Superior temporal gyrus (tissue), 1 donor: ENCODE data around the gene GNPAT.
"Not testable (repeated sequence)": the region's sequence is repeated elsewhere in the genome, so short reads cannot be mapped to it uniquely, and the experiment has no call there.

Experiments
- DNase-seq: peaks from one replicate; pipeline ENCODE4 v3.0.0-alpha.2; 2016; ENCODE audit errors: extremely low spot score

The GNPAT gene

DNA sequence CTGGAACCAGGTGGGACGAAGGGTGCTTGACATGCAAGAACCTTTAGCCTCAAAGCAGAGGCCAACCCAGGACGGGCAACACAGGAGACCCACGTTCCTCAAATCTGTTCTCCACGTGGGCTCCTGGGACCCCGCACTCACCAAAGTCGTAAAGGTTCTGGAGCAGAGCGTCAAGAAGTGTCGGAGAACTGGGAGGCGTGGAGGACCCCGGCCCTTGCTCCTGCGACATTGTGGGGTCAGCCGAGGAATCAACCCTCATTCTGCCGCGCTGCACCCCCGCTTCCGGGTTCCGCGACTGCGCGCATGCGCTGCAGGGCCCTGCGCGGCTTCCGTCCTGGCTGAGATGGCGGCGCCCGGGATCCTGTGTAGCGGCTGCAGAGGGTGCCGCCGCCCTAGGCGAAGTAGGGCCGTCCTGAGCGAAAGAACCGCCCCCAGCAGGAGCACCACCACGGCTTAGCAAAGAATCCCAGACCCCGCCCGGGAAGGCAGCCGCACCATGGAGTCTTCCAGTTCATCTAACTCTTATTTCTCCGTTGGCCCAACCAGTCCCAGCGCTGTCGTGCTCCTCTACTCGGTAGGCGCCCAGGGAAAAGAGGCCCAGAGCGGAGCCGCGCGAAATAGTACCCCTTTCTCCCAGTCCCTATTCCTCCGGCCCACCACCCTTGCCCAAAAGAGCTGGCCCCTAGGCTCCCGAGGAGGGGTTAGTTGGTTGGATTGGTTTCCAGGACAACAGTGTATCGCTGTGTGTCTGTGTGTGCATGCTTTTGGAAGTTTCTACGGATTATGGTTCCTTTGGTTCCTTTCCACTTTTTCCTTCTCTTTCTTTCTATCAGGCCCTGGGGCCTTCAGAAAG lies at the start of gene GNPAT:
TSS of gene GNPAT (plus strand) at position 330 of the 853 bp plus-strand sequence. CDS start at position 497, 167 bp downstream.
- DNase-seq, result peak; percentile 89

- DNase-seq, result peak; percentile 41
Measured at GRCh38 chr1:231192620-231193163, 48.3 kb upstream of the GNPAT start.

DNA sequence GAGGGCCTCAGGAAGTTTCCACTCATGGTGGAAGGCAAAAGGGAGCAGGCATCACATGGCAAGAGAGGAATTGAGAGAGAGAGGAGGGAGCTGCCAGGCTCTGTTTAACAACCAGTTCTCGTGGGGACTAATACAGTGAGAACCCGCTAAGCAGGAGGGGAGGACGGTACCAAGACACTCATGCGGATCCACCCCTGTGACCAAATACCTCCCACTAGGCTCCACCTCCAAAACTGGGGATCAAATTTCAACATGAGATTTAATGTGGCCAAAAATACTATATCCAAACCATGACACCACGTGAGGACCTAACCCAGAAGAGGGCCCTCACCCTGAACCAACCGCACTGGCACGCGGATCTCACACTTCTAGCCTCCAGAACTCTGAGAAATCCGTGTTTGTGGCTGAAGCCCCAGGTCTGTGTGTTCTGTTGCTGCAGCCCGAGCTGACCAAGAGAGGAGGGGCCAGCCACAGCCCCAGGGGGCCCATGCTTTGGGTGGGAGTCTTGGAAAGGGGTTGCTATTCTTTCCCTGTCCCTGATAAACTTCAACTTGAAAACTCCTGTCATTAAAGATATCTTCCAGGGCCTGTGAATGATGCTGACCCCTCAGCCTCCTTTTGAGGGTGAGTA lies 47.2 kb upstream of the GNPAT start:
- no peak for DNase-seq

DNA sequence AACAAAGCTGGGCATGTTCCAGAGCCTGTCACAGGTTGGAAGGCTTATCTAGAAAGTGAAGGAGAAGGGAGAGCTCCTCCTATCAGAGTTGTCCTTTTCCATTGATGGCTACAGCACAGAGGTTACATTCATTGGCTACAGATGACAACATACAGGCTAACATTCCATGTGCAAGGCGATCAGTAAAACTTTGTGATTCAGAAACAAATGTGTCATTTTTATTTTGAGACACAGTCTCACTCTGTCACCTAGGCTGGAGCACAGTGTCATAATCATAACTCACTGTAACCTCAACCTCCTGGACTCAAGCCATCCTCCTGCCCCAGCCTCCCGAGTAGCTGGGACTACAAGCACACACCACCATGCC lies 46.6 kb upstream of the GNPAT start:
- no peak for DNase-seq

GRCh38 chr1:231194843-231195516 lies 46.0 kb upstream of the GNPAT start:
- no peak for DNase-seq

DNA sequence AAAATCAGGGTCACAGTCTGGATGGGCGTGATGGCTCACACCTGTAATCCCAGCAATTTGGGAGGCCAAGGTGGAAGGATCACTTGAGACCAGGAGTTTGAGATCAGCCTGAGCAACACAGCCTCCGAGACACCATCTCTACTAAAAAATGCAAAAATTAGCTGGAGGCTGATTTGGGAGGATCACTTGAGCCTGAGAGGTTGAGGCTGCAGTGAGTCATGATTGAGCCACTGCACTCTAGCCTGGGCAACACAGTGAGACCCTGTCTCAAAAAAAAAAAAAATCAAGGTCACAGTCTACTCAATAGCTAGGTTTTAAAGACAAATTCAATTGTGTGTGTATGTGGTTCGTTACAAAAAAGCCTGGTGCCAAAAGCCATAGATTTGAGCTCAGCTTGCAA lies 44.7 kb upstream of the GNPAT start:
- DNase-seq, result no peak

DNA sequence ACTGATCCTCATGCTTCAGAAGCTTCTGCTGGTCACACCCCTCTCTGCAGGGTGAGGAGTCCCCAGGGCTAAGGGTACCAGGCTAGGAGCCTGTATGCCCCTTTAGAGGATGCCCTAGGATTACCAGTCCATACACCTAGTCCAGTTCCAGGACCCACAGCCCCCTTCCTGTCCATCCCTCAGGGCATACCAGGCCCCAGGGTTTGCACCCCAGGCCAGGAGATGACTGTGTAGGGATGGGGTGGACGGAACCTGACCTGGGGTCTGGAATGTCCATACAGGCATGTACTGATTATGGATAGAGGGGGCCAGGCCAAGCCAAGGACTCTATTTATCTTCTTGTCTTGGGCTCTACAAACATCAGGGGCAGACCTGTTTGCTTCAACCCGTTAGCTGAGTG lies 44.3 kb upstream of the GNPAT start:
- no peak for DNase-seq

DNA sequence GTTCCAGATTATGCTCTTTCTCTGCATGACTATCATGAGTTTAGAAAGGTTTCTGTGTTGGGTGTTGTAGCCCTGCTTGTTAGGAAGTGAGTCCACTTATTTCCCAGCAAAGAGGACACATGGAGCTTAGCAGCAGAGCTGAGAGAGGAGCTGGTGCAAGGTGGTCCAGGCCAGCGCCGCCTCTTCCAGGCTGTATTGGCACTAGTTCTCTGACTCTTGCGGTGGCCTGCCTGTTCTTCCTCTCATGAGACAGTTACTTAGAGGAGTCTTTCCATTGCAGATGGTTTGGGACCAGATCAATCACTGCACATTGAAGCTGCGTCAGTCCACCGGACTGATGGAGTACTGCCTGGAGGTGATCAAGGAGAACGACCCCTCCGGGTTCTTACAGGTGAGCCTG lies 41.1 kb upstream of the GNPAT start:
- no peak for DNase-seq

DNA sequence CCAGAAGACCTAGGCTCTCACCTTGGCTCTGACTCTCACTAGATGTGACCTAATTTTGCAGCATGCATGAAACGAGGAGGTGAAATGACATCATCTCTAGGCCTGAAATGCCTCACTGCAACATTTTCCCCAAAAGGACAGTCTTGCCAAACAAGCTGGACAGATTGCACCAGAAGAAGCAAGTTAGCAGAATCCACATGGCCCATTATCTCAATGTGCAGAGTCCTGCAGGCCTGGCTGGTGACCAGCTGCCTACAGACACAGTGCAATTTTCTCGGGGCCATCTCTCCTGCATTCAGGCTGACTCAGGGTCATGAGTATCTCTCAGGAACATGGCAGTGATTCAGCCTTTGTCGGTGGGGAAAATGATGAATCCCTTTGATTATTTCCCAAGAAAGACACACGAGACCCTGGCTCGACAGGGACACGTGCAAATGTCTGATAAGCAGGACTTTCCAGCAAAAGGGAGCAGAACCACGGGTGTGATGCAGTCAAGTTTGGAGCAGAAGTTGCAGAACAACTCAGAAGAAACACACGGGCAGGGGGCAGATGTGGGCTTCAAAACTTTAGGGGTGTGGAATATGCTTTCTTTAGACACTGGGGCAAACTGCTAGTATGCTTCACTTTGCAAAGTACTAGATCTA lies 40.5 kb upstream of the GNPAT start:
- DNase-seq, result no peak

DNA sequence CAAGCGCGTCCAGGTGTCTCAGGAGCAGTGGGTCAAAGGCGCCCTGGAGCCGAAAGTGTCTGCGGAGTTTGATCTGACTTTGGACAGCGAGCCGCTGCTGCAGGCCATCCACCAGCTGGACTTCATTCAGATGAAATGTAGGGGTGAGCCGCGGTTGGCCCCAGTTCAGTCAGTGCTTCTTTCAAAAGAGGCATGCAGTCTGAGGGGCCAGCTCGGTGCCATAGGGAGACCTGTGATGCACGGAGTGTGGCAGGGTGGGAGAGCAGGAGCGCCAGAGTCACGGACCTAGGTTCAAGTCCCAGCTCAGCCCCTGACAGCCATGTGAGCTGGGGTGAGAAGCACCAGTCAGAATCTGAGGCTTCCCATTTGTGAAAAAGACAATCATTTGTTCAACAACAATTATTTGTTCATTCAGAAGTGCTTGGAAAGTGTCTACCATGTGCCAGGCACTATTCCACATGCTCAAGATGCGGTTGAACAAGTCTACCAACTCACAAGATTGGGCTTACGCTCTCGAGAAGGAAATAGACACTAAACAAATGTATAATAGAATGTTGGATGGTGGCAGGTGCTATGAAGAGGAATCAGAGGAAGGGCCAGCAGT lies 39.5 kb upstream of the GNPAT start:
- no peak for DNase-seq

DNA sequence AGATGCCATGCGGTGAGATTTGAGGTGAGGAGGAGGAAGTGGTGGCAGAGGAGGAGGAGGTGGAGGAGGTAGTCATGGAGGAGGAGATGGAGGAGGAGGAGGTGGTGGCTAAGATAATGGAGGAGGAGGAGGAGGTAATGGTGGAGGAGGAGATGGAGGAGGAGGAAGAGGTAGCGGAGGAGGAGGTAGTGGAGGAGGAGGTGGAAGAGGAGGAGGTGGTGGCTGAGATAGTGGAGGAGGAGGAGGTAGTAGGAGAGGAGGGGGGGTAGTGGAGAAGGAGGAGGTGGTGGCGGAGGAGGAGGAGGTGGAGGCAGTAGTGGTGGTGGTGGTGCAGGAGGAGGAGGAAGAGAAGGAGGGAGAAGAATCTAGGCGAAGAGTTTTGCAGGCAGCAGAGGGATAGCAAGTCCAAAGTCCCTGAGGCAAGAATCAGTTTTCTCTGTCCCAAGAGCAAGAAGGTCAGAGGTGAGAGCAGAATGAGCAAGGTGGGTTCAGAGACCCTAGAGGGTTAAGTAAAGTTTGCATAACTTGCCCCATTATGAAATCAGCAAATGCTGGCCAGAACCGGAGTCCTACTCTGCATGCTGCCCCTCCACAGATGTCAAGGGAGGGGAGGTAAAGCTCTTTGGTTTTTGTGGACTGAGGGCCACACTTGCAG lies 38.9 kb upstream of the GNPAT start:
- no peak for DNase-seq

DNA sequence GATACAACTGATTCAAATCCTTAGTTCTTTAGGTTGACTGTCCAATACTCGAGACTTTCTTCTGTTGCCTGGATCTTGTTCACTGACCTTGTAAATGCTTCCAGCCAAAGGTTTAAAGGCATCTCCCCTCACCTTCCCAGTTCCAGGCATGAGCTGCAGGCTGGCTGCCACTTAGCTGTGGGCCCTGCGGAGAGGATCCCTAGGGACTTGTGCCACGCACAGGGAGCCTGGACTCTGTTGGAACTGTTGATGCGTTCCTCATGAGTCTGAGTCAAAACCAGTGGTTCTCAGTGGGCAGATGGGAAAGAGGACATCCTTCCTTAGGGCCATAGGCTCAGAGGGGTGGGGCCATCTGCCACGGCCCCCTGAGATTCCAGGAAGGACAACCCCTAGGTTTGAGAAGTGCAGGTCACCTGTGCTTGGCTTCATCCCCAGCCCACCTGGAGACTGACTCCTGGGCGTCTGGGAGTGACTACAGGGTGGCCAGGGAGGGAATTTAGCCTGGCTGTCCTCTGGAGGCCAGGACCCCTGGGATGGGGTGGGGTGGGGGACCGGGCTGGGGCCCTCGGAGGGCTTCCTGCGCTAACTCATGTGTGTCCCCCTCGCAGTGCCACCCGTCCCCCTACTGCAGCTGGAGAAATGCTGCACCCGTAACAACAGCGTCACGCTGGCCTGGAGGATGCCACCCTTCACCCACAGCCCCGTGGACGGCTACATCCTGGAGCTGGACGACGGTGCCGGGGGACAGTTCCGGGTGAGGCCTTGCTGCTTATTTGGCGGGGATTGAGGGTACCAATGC lies 37.6 kb upstream of the GNPAT start:
- DNase-seq, result no peak

DNA sequence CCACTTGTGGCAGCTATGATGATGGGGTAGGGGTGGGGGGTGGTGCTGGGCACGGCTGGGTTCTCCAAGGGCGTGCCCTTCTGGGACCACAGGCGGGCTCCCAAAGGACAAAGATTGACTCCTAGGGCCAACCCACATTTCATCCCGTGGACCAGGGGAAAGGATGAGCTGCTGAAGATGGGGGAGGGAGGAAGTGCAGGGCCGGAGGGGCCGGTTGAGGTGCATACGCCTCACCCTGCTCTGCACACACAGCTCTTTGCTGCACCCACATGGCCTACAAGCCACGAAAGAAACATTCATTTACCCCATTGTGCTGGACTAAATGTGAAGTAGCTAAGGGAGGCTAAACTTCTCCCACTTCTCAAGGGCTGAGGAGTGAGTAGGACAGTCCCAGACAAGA lies 34.2 kb upstream of the GNPAT start:
- DNase-seq, result peak; percentile 28

- DNase-seq, result no peak
Measured at GRCh38 chr1:231207437-231207836, 33.6 kb upstream of the GNPAT start.

GRCh38 chr1:231208980-231209379 lies 32.0 kb upstream of the GNPAT start:
- DNase-seq, result no peak

DNA sequence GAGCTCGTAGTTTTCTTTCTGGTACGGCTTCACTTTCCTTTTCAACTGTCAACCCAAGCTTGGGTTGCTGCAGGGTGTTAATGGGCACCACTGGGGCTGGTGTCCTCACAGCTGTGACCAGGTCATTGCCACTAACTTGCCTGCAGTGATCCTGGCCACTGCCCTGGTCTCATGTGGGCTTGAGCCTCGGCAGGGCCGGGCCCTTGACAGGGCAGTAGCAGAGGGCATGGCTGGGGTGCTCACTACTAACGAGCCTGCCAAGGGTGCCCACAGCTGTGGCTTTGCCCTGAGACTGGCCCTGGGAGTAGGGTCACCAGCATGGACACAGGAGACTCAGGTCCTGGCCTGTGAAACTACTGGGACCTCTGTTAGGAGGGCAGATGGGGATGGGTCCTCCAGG lies 31.5 kb upstream of the GNPAT start:
- no peak for DNase-seq

GRCh38 chr1:231210126-231210525 lies 30.9 kb upstream of the GNPAT start:
- DNase-seq, result no peak

DNA sequence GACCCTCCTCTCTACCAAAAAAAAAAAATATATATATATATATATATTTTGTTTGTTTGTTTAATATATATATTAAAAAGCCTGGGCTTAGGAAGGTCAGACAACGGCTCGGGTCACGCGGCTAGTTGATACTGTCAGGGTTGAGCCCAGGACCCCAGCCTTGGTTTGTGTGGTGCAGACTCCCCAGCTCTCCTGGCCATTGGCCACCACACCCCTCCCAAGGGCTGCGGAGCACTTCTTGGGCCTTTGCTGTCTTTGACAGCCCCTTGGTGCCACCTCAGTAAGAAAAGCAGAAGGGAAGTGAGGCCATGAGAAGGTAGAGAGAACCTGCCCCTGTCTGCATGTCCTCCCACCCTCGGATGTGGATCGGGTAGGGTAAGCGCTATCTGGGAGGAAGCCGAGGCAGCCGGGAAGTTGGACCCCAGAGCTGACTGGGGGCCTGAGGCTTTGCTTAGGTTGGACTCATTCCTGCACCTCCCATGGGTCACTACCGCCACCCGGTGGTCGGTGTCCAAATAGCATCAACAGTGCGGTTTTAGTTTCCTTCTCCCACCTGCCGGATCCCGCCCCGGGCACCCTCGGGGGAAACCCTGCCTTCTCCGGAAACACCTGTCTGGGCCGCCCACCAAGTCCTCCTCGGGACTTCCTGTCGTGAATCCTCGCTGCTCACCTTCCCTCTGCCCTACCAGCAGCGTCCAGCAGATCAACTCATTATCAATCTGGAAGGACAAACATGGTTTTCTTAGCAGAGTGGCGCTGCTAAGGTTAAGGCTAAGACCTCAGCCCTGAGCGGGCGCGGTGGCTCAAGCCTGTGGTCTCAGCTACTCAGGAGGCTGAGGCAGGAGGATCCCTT lies 29.8 kb upstream of the GNPAT start:
- DNase-seq, result peak; percentile 90

DNA sequence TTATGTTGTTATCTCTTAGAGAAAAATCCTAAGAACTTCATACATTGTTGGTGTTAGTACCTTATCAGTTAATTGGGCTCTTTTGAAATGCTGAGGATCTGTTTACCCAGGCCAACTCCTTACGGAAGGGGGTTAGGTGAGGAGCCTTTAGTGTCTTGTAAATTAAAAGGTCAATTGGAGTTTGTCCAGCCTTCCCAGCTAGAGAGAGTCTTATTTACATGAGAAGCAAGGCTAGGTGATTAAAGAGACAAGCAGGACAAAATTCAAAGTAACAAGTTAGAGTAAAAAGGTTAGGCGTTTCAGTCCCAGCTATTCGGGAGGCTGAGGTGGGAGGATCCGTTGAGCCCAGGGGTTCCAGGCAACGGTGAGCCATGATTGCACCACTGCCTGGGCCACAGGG lies 28.7 kb upstream of the GNPAT start:
- DNase-seq, result not testable (repeated sequence)
